HUES48 (cell line): Measurements from ENCODE around the gene DPP9.
"Not testable (repeated sequence)": the region's sequence is repeated elsewhere in the genome, so short reads cannot be mapped to it uniquely, and the experiment has no call there.

Experiments used
- H3K27ac ChIP-seq: one replicate; pipeline ENCODE4 v1.7.0; 2013; ENCODE audit warnings: low read depth, low read length, inconsistent platforms
- H3K27me3 ChIP-seq: 2 replicates; pipeline ENCODE4 v1.6.1; 2013; ENCODE audit warnings: mild to moderate bottlenecking, low read length; ENCODE audit not compliant: control insufficient read depth, insufficient read depth
- H3K36me3 ChIP-seq: 2 replicates; pipeline ENCODE4 v1.6.1; 2013; ENCODE audit warnings: low read length; ENCODE audit not compliant: control insufficient read depth, insufficient read depth
- H3K4me1 ChIP-seq: 2 replicates; pipeline ENCODE4 v1.6.1; 2013; ENCODE audit warnings: mild to moderate bottlenecking, low read length; ENCODE audit not compliant: control insufficient read depth, insufficient read depth
- H3K4me3 ChIP-seq: 2 replicates; pipeline ENCODE4 v1.5.1; 2013; ENCODE audit warnings: mild to moderate bottlenecking, low read depth, low read length
- H3K9ac ChIP-seq: 2 replicates; pipeline ENCODE4 v1.6.1; 2013; ENCODE audit warnings: mild to moderate bottlenecking, low read depth, low read length, moderate library complexity
- H3K9me3 ChIP-seq: 2 replicates; pipeline ENCODE4 v1.6.1; 2013; ENCODE audit warnings: low read length; ENCODE audit not compliant: control insufficient read depth, insufficient read depth

DPP9 gene

GRCh38 chr19:4717966-4718701 is 5.5 kb downstream of the DPP9 start:
- H3K4me3 ChIP-seq, result no peak overlapping the region
- H3K27me3 ChIP-seq, result no peaks in the 10 kb centered on the region
- peaks cover 69% of the 10 kb centered on the region for H3K36me3 ChIP-seq
- H3K4me1 ChIP-seq, result peaks cover 6% of the 10 kb centered on the region
- H3K27ac ChIP-seq, result no peak overlapping the region
- H3K9ac ChIP-seq, result no peak overlapping the region
- H3K9me3 ChIP-seq, result no peaks in the 10 kb centered on the region

- H3K27ac ChIP-seq, result no peak overlapping the region
- H3K27me3 ChIP-seq, result no peaks in the 10 kb centered on the region
- no peaks in the 10 kb centered on the region for H3K9me3 ChIP-seq
- H3K4me1 ChIP-seq, result peaks cover under 1% of the 10 kb centered on the region
- no peak overlapping the region for H3K4me3 ChIP-seq
- H3K36me3 ChIP-seq, result peaks cover 77% of the 10 kb centered on the region
- no peak overlapping the region for H3K9ac ChIP-seq
Observed at GRCh38 chr19:4717191-4717965, 6.3 kb downstream of the DPP9 start.

GRCh38 chr19:4715529-4716221 is 8.0 kb downstream of the DPP9 start:
- H3K9ac ChIP-seq, result no peak overlapping the region
- no peak overlapping the region for H3K27ac ChIP-seq

GRCh38 chr19:4715178-4715528 is 8.5 kb downstream of the DPP9 start:
- H3K9me3 ChIP-seq, H3K27ac ChIP-seq, H3K4me3 ChIP-seq, H3K4me1 ChIP-seq, H3K27me3 ChIP-seq, H3K9ac ChIP-seq: not testable (repeated sequence)
- peaks cover 83% of the 10 kb centered on the region for H3K36me3 ChIP-seq

More at GRCh38 chr19:4715529-4716221, 8.0 kb downstream of the DPP9 start:
- H3K4me1 ChIP-seq, result no peaks in the 10 kb centered on the region
- no peak overlapping the region for H3K4me3 ChIP-seq
- peaks cover 83% of the 10 kb centered on the region for H3K36me3 ChIP-seq
- H3K27me3 ChIP-seq, result no peaks in the 10 kb centered on the region
- H3K9me3 ChIP-seq, result no peaks in the 10 kb centered on the region

- Histone ChIP-seq H3K4me1 (no peaks in the 10 kb centered on the region), H3K27ac (no peak overlapping the region), H3K27me3 (no peaks in the 10 kb centered on the region), H3K36me3 (peaks cover 83% of the 10 kb centered on the region), H3K9ac (no peak overlapping the region), H3K9me3 (no peaks in the 10 kb centered on the region), H3K4me3 (no peak overlapping the region)
Observed at GRCh38 chr19:4714016-4714415, 9.6 kb downstream of the DPP9 start.

GRCh38 chr19:4713384-4713951 is 10.2 kb downstream of the DPP9 start:
- Histone ChIP-seq H3K36me3 (peaks cover 81% of the 10 kb centered on the region), H3K9ac (no peak overlapping the region), H3K4me1 (no peaks in the 10 kb centered on the region), H3K27ac (no peak overlapping the region), H3K9me3 (no peaks in the 10 kb centered on the region), H3K4me3 (no peak overlapping the region), H3K27me3 (no peaks in the 10 kb centered on the region)

GRCh38 chr19:4712771-4713170 is 10.9 kb downstream of the DPP9 start:
- H3K9ac ChIP-seq, result no peak overlapping the region
- H3K9me3 ChIP-seq, result no peaks in the 10 kb centered on the region
- no peaks in the 10 kb centered on the region for H3K27me3 ChIP-seq
- H3K36me3 ChIP-seq, result peaks cover 79% of the 10 kb centered on the region
- H3K27ac ChIP-seq, result no peak overlapping the region
- no peak overlapping the region for H3K4me3 ChIP-seq
- no peaks in the 10 kb centered on the region for H3K4me1 ChIP-seq

GRCh38 chr19:4711211-4711610 is 12.4 kb downstream of the DPP9 start:
- Histone ChIP-seq H3K9ac (no peak overlapping the region), H3K36me3 (peaks cover 66% of the 10 kb centered on the region), H3K27me3 (no peaks in the 10 kb centered on the region), H3K4me1 (no peaks in the 10 kb centered on the region), H3K9me3 (no peaks in the 10 kb centered on the region), H3K4me3 (no peak overlapping the region), H3K27ac (no peak overlapping the region)

DNA sequence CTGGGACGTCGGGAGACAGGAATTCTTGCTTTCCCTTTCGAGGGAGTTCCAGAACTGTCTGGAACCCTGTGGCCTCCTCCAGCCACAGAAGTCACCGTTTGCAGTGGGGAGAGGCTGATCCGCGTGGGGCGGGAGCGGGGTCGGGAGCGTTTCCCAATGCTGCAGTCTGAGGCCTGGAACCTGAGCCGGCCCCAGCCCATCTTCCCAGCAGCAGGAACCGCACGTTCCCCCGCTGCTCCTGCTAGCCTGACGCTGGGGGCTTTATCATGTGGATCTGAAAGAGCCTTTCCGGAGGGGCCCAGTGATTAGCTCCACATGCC is 13.4 kb downstream of the DPP9 start:
- H3K36me3 ChIP-seq, result peaks cover 65% of the 10 kb centered on the region
- H3K27me3 ChIP-seq, result no peaks in the 10 kb centered on the region
- no peak overlapping the region for H3K27ac ChIP-seq
- no peaks in the 10 kb centered on the region for H3K4me1 ChIP-seq
- no peak overlapping the region for H3K9ac ChIP-seq
- H3K4me3 ChIP-seq, result no peak overlapping the region
- H3K9me3 ChIP-seq, result no peaks in the 10 kb centered on the region

DNA sequence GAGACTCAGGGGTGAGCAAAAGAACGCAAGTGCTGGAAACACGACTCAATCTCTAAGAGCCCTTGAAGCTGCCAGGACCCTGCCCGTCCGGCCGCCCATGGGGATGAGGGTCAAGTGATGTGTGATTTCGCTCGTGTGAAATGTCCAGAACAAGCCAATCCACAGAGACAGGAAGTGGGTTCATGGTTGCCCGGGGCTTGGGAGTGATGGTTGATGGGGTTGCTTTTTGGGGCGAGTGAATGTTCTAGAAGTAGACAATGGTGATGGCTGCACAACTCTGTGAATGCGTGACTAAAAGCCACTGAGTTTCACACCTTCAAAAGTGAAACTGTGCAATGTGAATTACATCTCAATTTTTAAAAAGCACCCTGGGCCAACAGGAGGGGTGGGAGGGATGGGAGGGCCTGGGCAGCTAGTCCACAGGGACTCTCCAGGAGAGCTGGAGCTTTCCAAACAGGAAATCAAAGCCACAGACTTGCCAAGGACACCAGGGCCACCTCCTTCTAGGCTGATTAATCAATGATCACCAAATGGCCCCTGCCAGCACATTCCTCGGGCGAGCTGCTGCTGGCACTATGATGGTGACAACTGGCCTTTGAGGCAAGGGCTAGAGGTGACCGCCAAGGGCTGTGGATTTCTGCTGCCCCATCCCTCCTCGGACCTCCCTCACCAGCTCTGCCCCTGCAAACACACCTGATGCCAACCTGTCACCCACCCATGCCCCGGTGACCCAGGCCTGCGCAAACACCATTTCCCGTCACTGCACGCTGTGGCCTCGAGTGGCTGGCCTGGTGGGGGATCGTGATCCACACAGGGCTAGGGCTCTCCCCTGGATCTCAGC is 14.0 kb downstream of the DPP9 start:
- H3K4me1 ChIP-seq, result no peaks in the 10 kb centered on the region
- H3K4me3 ChIP-seq, result no peak overlapping the region
- H3K27ac ChIP-seq, result no peak overlapping the region
- H3K9me3 ChIP-seq, result no peaks in the 10 kb centered on the region
- H3K27me3 ChIP-seq, result no peaks in the 10 kb centered on the region
- H3K36me3 ChIP-seq, result peaks cover 68% of the 10 kb centered on the region
- H3K9ac ChIP-seq, result no peak overlapping the region
